Thyroid gland (tissue), 4 donors: Measurements from ENCODE around the gene SNX14. TPM values are rescaled to one million over a fixed set of nuclear protein-coding genes. Genes with fewer than 3 reads are reported as not detected.

ENCODE experiments used
- DNase-seq, 2 donors: peaks; one replicate each; pipeline ENCODE4 v3.0.0-alpha.2; 2019
- H3K27ac ChIP-seq, 3 donors: fragments of 200-600 bp; sonication (generic); 1 replicate in 2 of 3; 2 replicates in 1 of 3; pipeline ENCODE4 v1.5.1; 2016 to 2019; ENCODE audit warnings: mild to moderate bottlenecking in 1 of 3, moderate library complexity in 1 of 3
- H3K27me3 ChIP-seq: fragments of 200-600 bp; sonication (generic); one replicate; pipeline ENCODE4 v1.5.1; 2019
- H3K36me3 ChIP-seq, 2 donors: fragments of 200-600 bp; sonication (generic); one replicate each; pipeline ENCODE4 v1.5.1; 2016 to 2019
- H3K4me1 ChIP-seq, 2 donors: fragments of 200-600 bp; sonication (generic); one replicate each; pipeline ENCODE4 v1.5.1; 2017 to 2019
- H3K4me3 ChIP-seq, 3 donors: fragments of 200-600 bp; sonication (generic); replicated peaks in 1 of 3; 1 replicate in 2 of 3; 2 replicates in 1 of 3; pipeline ENCODE4 v1.5.1; 2016; ENCODE audit warnings: mild to moderate bottlenecking in 1 of 3
- H3K9me3 ChIP-seq: fragments of 200-600 bp; sonication (generic); one replicate; pipeline ENCODE4 v1.5.1; 2017
- CTCF ChIP-seq, 6 experiments: fragments of 200-600 bp in 3 of 6; fragments of 450-650 bp in 3 of 6; sonication (generic) in 3 of 6; IDR thresholded peaks; one replicate each; pipeline ENCODE4 v1.5.1; 2016 to 2019; ENCODE audit warnings: antibody characterized with exemption in 6 of 6, mild to moderate bottlenecking in 2 of 6, inconsistent platforms in 1 of 6, moderate library complexity in 1 of 6
- POLR2A ChIP-seq, 2 donors: fragments of 450-650 bp; IDR thresholded peaks; one replicate each; pipeline ENCODE4 v1.6.1; 2017; ENCODE audit warnings: antibody characterized with exemption in 2 of 2, mild to moderate bottlenecking in 2 of 2, moderate library complexity in 1 of 2
- WGBS, 2 donors: methylation state at CpG; one replicate each; pipeline ENCODE4 v1.1.5; 2017; 5-methylcytosine and 5-hydroxymethylcytosine counted together
- intact Hi-C: fragments of 100-400 bp; cut with DNase I; formaldehyde crosslinking; loops from one replicate; pipeline ENCODE4 v1.15.1; 2023
- total RNA-seq, 4 donors: library from RNA; depleted of rRNA; stranded (reverse); fragments of >200 nt; gene quantifications; one replicate each; pipeline ENCODE4 v1.2.3, GENCODE V29; 2016

SNX14 gene
- total RNA-seq, 4 donors from 2014 or later: 94.9 to 160 (median 124) TPM

- no peak overlapping the region for H3K4me3 ChIP-seq
- H3K27ac ChIP-seq: no peak overlapping the region
- WGBS, 2 donors: 65 to 73% methylated on average over 2 of the region's 2 CpGs
- H3K4me1 ChIP-seq: peaks cover 13 to 20% of the 10 kb centered on the region in 2 donors
- H3K27me3 ChIP-seq: no peaks in the 10 kb centered on the region
- no peaks in the 10 kb centered on the region for H3K9me3 ChIP-seq
- DNase-seq: no peak
- no peak for TF ChIP-seq CTCF (IDR thresholded peaks at IDR 0.05)
- TF ChIP-seq POLR2A (IDR thresholded peaks at IDR 0.05): no peak
- peaks cover 0 to 6% of the 10 kb centered on the region in 2 donors for H3K36me3 ChIP-seq
- intact Hi-C loops: no loop called here
Measured at GRCh38 chr6:85470023-85470410, 123.6 kb downstream of the SNX14 start.

GRCh38 chr6:85469276-85470022, 124.2 kb downstream of the SNX14 start:
- intact Hi-C loops: no loop called here
- WGBS, 2 donors: 72 to 82% methylated on average over 2 of the region's 2 CpGs
- Histone ChIP-seq H3K9me3 (no peaks in the 10 kb centered on the region), H3K4me3 (no peak overlapping the region), H3K27ac (no peak overlapping the region), H3K4me1 (peaks cover 18 to 26% of the 10 kb centered on the region in 2 donors), H3K36me3 (peaks cover 0 to 6% of the 10 kb centered on the region in 2 donors), H3K27me3 (no peaks in the 10 kb centered on the region)
- no peak for DNase-seq
- TF ChIP-seq CTCF (IDR thresholded peaks at IDR 0.05): no peak
- TF ChIP-seq POLR2A (IDR thresholded peaks at IDR 0.05): no peak

- Histone ChIP-seq H3K9me3 (no peaks in the 10 kb centered on the region), H3K27me3 (no peaks in the 10 kb centered on the region), H3K4me3 (no peak overlapping the region), H3K4me1 (peaks cover 30 to 37% of the 10 kb centered on the region in 2 donors), H3K27ac (no peak overlapping the region), H3K36me3 (peaks cover 0 to 6% of the 10 kb centered on the region in 2 donors)
- intact Hi-C loops: no loop called here
- TF ChIP-seq CTCF (IDR thresholded peaks at IDR 0.05) (no peak), POLR2A (IDR thresholded peaks at IDR 0.05) (no peak)
- no peak for DNase-seq
Measured at GRCh38 chr6:85468326-85468725, 125.3 kb downstream of the SNX14 start.

- H3K9me3 ChIP-seq: no peaks in the 10 kb centered on the region
- DNase-seq: no peak
- no peak for TF ChIP-seq CTCF (IDR thresholded peaks at IDR 0.05)
- no peak for TF ChIP-seq POLR2A (IDR thresholded peaks at IDR 0.05)
- 56 to 70% methylated on average over 2 of the region's 2 CpGs for WGBS, 2 donors
- H3K27ac ChIP-seq: peak overlapping the region; percentile 37 to 87 (median 76)
- peaks cover 0 to 6% of the 10 kb centered on the region in 2 donors for H3K36me3 ChIP-seq
- peaks cover 53 to 61% of the 10 kb centered on the region in 2 donors for H3K4me1 ChIP-seq
- no peaks in the 10 kb centered on the region for H3K27me3 ChIP-seq
- H3K4me3 ChIP-seq: no peak overlapping the region
- intact Hi-C loops: no loop called here
Measured at GRCh38 chr6:85465762-85466161, 127.9 kb downstream of the SNX14 start.

GRCh38 chr6:85464722-85465150, 128.9 kb downstream of the SNX14 start:
- H3K27ac ChIP-seq: peak overlapping the region; percentile 37 to 89 (median 87)
- no peaks in the 10 kb centered on the region for H3K9me3 ChIP-seq
- intact Hi-C loops: no loop called here
- peaks cover 63 to 65% of the 10 kb centered on the region in 2 donors for H3K4me1 ChIP-seq
- H3K36me3 ChIP-seq: peaks cover 0 to 6% of the 10 kb centered on the region in 2 donors
- DNase-seq: no peak
- WGBS, 2 donors: 77% methylated on average over 4 of the region's 4 CpGs
- no peak overlapping the region for H3K4me3 ChIP-seq
- no peak for TF ChIP-seq POLR2A (IDR thresholded peaks at IDR 0.05)
- TF ChIP-seq CTCF (IDR thresholded peaks at IDR 0.05): no peak
- no peaks in the 10 kb centered on the region for H3K27me3 ChIP-seq
